OCI-LY1 (cell line): Measurements from ENCODE around the gene ZBTB1.

ENCODE experiments used
- H2AFZ ChIP-seq: fragments of 200-600 bp; sonication (generic), shearing (Covaris generic); 2 replicates; pipeline ENCODE4 v1.6.0; 2014; ENCODE audit warnings: antibody characterized with exemption, mild to moderate bottlenecking, low read length
- H3F3A ChIP-seq: fragments of 200-600 bp; sonication (generic), shearing (Covaris generic); 2 replicates; pipeline ENCODE4 v1.6.0; 2014; ENCODE audit warnings: mild to moderate bottlenecking, antibody characterized with exemption, low read length, moderate library complexity; ENCODE audit not compliant: insufficient read depth
- H3K27ac ChIP-seq: fragments of 200-600 bp; sonication (generic); 2 replicates; pipeline ENCODE4 v1.5.1; 2014; ENCODE audit warnings: low read length, mixed run types, mild to moderate bottlenecking, low read depth; ENCODE audit not compliant: poor library complexity, severe bottlenecking
- H3K27me3 ChIP-seq: fragments of 200-600 bp; sonication (generic); 2 replicates; pipeline ENCODE4 v1.6.0; 2014; ENCODE audit warnings: antibody characterized with exemption, mild to moderate bottlenecking, low read length, moderate library complexity; ENCODE audit not compliant: insufficient read depth
- H3K36me3 ChIP-seq: fragments of 200-600 bp; sonication (generic); 2 replicates; pipeline ENCODE4 v1.6.1; 2014; ENCODE audit warnings: mild to moderate bottlenecking, antibody characterized with exemption, low read length, moderate library complexity, mixed read lengths; ENCODE audit not compliant: insufficient read depth
- H3K4me1 ChIP-seq: fragments of 200-600 bp; sonication (generic); 2 replicates; pipeline ENCODE4 v1.5.1; 2014; ENCODE audit warnings: mild to moderate bottlenecking, low read length, moderate library complexity; ENCODE audit not compliant: insufficient read depth, severe bottlenecking
- H3K4me2 ChIP-seq: fragments of 200-600 bp; sonication (generic), shearing (Covaris generic); 2 replicates; pipeline ENCODE4 v1.6.1; 2014; ENCODE audit warnings: low read length
- H3K4me3 ChIP-seq: fragments of 200-600 bp; sonication (generic); 2 replicates; pipeline ENCODE4 v1.5.1; 2014; ENCODE audit warnings: low read length, low read depth, mild to moderate bottlenecking, mixed read lengths; ENCODE audit not compliant: poor library complexity, severe bottlenecking
- H3K79me2 ChIP-seq: fragments of 200-600 bp; shearing (Covaris generic); 2 replicates; pipeline ENCODE4 v1.6.1; 2016; ENCODE audit warnings: mixed run types, low read length, mixed read lengths; ENCODE audit not compliant: insufficient read depth
- H3K9ac ChIP-seq: fragments of 200-600 bp; sonication (generic), shearing (Covaris generic); 2 replicates; pipeline ENCODE4 v1.6.1; 2014; ENCODE audit warnings: mild to moderate bottlenecking, low read length, mixed read lengths
- H3K9me2 ChIP-seq: fragments of 200-600 bp; sonication (generic), shearing (Covaris generic); 2 replicates; pipeline ENCODE4 v1.6.1; 2014; ENCODE audit warnings: low read depth, mild to moderate bottlenecking, low read length, mixed read lengths
- H3K9me3 ChIP-seq: fragments of 200-600 bp; shearing (Covaris generic); 2 replicates; pipeline ENCODE4 v1.6.1; 2014; ENCODE audit warnings: low read length, mixed read lengths
- H4K20me1 ChIP-seq: fragments of 200-600 bp; sonication (generic), shearing (Covaris generic); 2 replicates; pipeline ENCODE4 v1.6.0; 2016; ENCODE audit warnings: mild to moderate bottlenecking, low read length; ENCODE audit not compliant: insufficient read depth
- CTCF ChIP-seq: fragments of 200-600 bp; sonication (generic), shearing (Covaris generic); IDR thresholded peaks from 2 replicates; pipeline ENCODE4 v1.5.1; 2017; ENCODE audit warnings: mild to moderate bottlenecking, antibody characterized with exemption, low read length, moderate library complexity, mixed read lengths
- EZH2 ChIP-seq: fragments of 200-600 bp; sonication (generic), shearing (Covaris generic); IDR thresholded peaks from 2 replicates; pipeline ENCODE4 v1.8.0; 2017; ENCODE audit warnings: borderline replicate concordance, mixed run types, mild to moderate bottlenecking, antibody characterized with exemption, low read length, moderate library complexity, mixed read lengths

The ZBTB1 gene

GRCh38 chr14:64465191-64465822, 39.3 kb upstream of the ZBTB1 start, which contains the start of gene AKAP5:
Gene AKAP5 (plus strand): TSS chr14:64465499. CDS start chr14:64468395, 2,896 bp downstream.
- Histone ChIP-seq H3K79me2 (no peaks in the 10 kb centered on the region), H3K4me3 (peak within 1 kb of the TSS; percentile 70), H3K27ac (peak within 1 kb of the TSS; percentile 3), H3K9me3 (no peaks in the 10 kb centered on the region), H3K9me2 (no peaks in the 10 kb centered on the region), H4K20me1 (no peaks in the 10 kb centered on the region), H2AFZ (no peak within 1 kb of the TSS), H3F3A (no peaks in the 10 kb centered on the region), H3K9ac (peak within 1 kb of the TSS; percentile 79), H3K27me3 (no peaks in the 10 kb centered on the region), H3K4me2 (peak within 1 kb of the TSS; percentile 95), H3K4me1 (peaks cover 31% of the 10 kb centered on the region), H3K36me3 (peaks cover 12% of the 10 kb centered on the region; the same call in 1 of the 2 replicates)
- TF ChIP-seq EZH2 = no peak
- 0 out of 2 replicates have a peak, but pooled peaks have one; percentile 6 for TF ChIP-seq CTCF

DNA sequence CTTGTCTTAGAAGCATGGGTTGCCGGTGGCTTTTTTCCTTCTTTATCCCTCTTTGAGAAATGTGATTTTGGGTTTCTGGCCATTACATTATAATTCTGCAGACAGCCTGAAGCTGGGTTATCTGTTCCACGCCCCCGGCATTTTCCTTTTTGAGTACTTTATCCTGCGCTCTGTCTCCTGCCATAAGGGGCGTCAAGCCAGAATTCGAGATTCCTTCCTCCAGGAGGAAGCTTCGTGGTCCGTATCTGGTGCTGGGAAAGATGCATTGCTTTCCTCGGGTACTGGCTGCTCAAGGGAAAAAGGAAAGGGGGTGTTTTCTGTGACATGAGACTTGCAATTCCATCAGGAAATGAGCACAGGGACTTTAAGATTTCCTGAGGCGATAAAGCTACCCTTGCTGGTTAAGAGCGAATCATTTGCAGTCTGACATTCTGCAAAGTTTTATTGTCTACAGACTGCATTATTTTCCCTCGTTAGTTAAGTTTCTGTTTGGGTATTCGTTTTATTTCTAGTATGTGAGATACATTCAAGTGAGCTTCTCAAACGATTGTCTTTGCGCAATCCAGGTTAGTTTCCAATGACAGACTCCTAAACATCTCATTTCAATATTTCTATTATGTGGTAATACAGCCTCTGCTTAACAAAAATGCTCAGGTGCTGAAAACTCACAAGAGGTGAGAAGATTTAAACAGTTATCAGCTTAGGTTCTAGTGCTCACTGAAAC, 38.6 kb upstream of the ZBTB1 start:
- peak overlapping the region; percentile 95 for H3K4me2 ChIP-seq
- H2AFZ ChIP-seq = no peak overlapping the region
- H3K9me2 ChIP-seq = no peaks in the 10 kb centered on the region
- H3K27me3 ChIP-seq = no peaks in the 10 kb centered on the region
- peak overlapping the region; percentile 70 for H3K4me3 ChIP-seq
- peaks cover 10% of the 10 kb centered on the region; the same call in 1 of the 2 replicates for H3K36me3 ChIP-seq
- no peaks in the 10 kb centered on the region for H3K79me2 ChIP-seq
- H3F3A ChIP-seq = no peaks in the 10 kb centered on the region
- H4K20me1 ChIP-seq = no peaks in the 10 kb centered on the region
- H3K9ac ChIP-seq = peak overlapping the region; percentile 69
- peaks cover 31% of the 10 kb centered on the region for H3K4me1 ChIP-seq
- H3K27ac ChIP-seq = no peak overlapping the region
- H3K9me3 ChIP-seq = no peaks in the 10 kb centered on the region
- TF ChIP-seq CTCF = no peak
- no peak for TF ChIP-seq EZH2

- H3K27me3 ChIP-seq = no peaks in the 10 kb centered on the region
- no peak overlapping the region for H3K4me3 ChIP-seq
- no peak overlapping the region for H3K9ac ChIP-seq
- no peaks in the 10 kb centered on the region for H4K20me1 ChIP-seq
- H3F3A ChIP-seq = no peaks in the 10 kb centered on the region
- H3K9me3 ChIP-seq = no peaks in the 10 kb centered on the region
- H3K9me2 ChIP-seq = no peaks in the 10 kb centered on the region
- peaks cover 7% of the 10 kb centered on the region; the same call in 1 of the 2 replicates for H3K36me3 ChIP-seq
- no peak for TF ChIP-seq CTCF
- no peak for TF ChIP-seq EZH2
- H3K79me2 ChIP-seq = no peaks in the 10 kb centered on the region
- H3K4me1 ChIP-seq = peaks cover 31% of the 10 kb centered on the region
- H2AFZ ChIP-seq = no peak overlapping the region
- H3K27ac ChIP-seq = no peak overlapping the region
- no peak overlapping the region for H3K4me2 ChIP-seq
These were observed 37.5 kb upstream of the ZBTB1 start for GRCh38 chr14:64467101-64467500.
